Endodermal cell (in vitro differentiated cells): Measurements from ENCODE around the gene RUNX2. TPM values are rescaled to one million over a fixed set of nuclear protein-coding genes. Genes with fewer than 3 reads are reported as not detected.

Experiments used
- DNase-seq: peaks from one replicate; pipeline ENCODE4 v3.0.0-alpha.2; 2017
- H3K27ac ChIP-seq: 2 replicates; pipeline ENCODE4 v1.5.1; 2013; ENCODE audit warnings: mild to moderate bottlenecking, low read depth, low read length, moderate library complexity
- H3K27me3 ChIP-seq: 2 replicates; pipeline ENCODE4 v1.6.1; 2013; ENCODE audit warnings: mild to moderate bottlenecking, low read length, moderate library complexity; ENCODE audit not compliant: insufficient read depth, control insufficient read depth, poor library complexity, severe bottlenecking
- H3K36me3 ChIP-seq: 2 replicates; pipeline ENCODE4 v1.7.0; 2013; ENCODE audit warnings: mild to moderate bottlenecking, low read length, moderate library complexity; ENCODE audit not compliant: control insufficient read depth, insufficient read depth
- H3K4me1 ChIP-seq: one replicate; pipeline ENCODE4 v1.7.0; 2013; ENCODE audit warnings: low read length; ENCODE audit not compliant: control insufficient read depth, insufficient read depth
- H3K4me3 ChIP-seq: 2 replicates; pipeline ENCODE4 v1.5.1; 2013; ENCODE audit warnings: mild to moderate bottlenecking, low read length, moderate library complexity
- H3K9ac ChIP-seq: 2 replicates; pipeline ENCODE4 v1.6.1; 2013; ENCODE audit warnings: mild to moderate bottlenecking, low read length, moderate library complexity; ENCODE audit not compliant: poor library complexity, severe bottlenecking; ENCODE audit errors: extremely low read depth
- H3K9me3 ChIP-seq: 2 replicates; pipeline ENCODE4 v1.6.1; 2013; ENCODE audit warnings: mild to moderate bottlenecking, low read length, moderate library complexity; ENCODE audit not compliant: control insufficient read depth
- H3K27ac Mint-ChIP-seq: 2 replicates; pipeline ENCODE4 v1.8.0; 2020; ENCODE audit warnings: mixed read lengths
- H3K27me3 Mint-ChIP-seq: 2 replicates; pipeline ENCODE4 v1.8.0; 2021; ENCODE audit warnings: mild to moderate bottlenecking, mixed read lengths; ENCODE audit not compliant: insufficient read depth
- H3K36me3 Mint-ChIP-seq: 2 replicates; pipeline ENCODE4 v1.8.0; 2020; ENCODE audit warnings: low read depth, mixed read lengths
- H3K4me1 Mint-ChIP-seq: 2 replicates; pipeline ENCODE4 v1.8.0; 2020; ENCODE audit warnings: mixed read lengths
- H3K4me3 Mint-ChIP-seq: 2 replicates; pipeline ENCODE4 v1.8.0; 2020; ENCODE audit warnings: mild to moderate bottlenecking, moderate library complexity, mixed read lengths
- H3K9me3 Mint-ChIP-seq: 2 replicates; pipeline ENCODE4 v1.8.0; 2020; ENCODE audit warnings: mild to moderate bottlenecking, mixed read lengths
- WGBS, 2 experiments: methylation state at CpG; one replicate each; pipeline versions ENCODE4 v1.1.5 to v1.1.7; 2013; ENCODE audit warnings: missing lambda C conversion rate in 2 of 2, mixed read lengths in 1 of 2; ENCODE audit not compliant: insufficient coverage in 1 of 2, insufficient read length in 1 of 2; 5-methylcytosine and 5-hydroxymethylcytosine counted together
- total RNA-seq, 2 donors: library from RNA; stranded (reverse); fragmentation: NEBNext Ultra II Directional in 1 of 2; extraction: Animal tissue kit (Norgen Biotek cat#: 25700) in 1 of 2; gene quantifications; 2 replicates in 1 of 2; 3 replicates in 1 of 2; pipeline ENCODE4 v1.2.1, GENCODE V29; 2021
- TF ChIP-seq, protein P1 (sequence below): fragments of 200-600 bp; sonication (generic); conservative IDR thresholded peaks from 2 replicates; pipeline ENCODE4 v1.5.0; 2021; ENCODE audit warnings: antibody characterized with exemption, mild to moderate bottlenecking

The RUNX2 gene
- total RNA-seq, 2 donors from 2014 or later: 0.18 to 0.26 TPM

DNA sequence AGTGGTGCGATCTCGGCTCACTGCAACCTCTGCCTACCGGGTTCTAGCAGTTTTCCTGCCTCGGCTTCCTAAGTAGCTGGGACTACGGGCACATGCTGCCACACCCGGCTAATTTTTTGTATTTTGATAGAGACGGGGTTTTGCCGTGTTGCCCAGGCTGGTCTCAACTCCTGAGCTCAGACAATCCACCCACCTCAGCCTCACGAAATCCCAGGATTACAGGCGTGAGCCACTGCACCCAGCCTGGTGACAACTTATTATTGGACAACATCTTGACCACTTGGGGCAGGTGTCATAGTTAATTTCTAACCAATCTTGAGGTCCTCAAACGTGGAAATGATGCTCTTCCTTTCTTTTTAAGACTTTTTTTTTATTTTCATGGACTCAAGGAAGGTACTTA, 383.9 kb downstream of the RUNX2 start:
- Histone ChIP-seq H3K36me3 (no peaks in the 10 kb centered on the region), H3K9ac (no peak overlapping the region), H3K4me1 (no peaks in the 10 kb centered on the region), H3K4me3 (no peak overlapping the region), H3K27me3 (peaks cover 7% of the 10 kb centered on the region), H3K9me3 (no peaks in the 10 kb centered on the region), H3K27ac (no peak overlapping the region)
- TF ChIP-seq, protein P1, sequence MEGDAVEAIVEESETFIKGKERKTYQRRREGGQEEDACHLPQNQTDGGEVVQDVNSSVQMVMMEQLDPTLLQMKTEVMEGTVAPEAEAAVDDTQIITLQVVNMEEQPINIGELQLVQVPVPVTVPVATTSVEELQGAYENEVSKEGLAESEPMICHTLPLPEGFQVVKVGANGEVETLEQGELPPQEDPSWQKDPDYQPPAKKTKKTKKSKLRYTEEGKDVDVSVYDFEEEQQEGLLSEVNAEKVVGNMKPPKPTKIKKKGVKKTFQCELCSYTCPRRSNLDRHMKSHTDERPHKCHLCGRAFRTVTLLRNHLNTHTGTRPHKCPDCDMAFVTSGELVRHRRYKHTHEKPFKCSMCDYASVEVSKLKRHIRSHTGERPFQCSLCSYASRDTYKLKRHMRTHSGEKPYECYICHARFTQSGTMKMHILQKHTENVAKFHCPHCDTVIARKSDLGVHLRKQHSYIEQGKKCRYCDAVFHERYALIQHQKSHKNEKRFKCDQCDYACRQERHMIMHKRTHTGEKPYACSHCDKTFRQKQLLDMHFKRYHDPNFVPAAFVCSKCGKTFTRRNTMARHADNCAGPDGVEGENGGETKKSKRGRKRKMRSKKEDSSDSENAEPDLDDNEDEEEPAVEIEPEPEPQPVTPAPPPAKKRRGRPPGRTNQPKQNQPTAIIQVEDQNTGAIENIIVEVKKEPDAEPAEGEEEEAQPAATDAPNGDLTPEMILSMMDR: no peak
- H3K27ac Mint-ChIP-seq: no peak overlapping the region
- H3K36me3 Mint-ChIP-seq: no peaks in the 10 kb centered on the region
- no peaks in the 10 kb centered on the region for H3K9me3 Mint-ChIP-seq
- WGBS, 2 experiments: 80 to 91% methylated on average over 8 to 11 of the region's 11 CpGs
- H3K4me1 Mint-ChIP-seq: peaks cover 2% of the 10 kb centered on the region
- DNase-seq: no peak
- H3K4me3 Mint-ChIP-seq: no peak overlapping the region
- peaks cover 12% of the 10 kb centered on the region for H3K27me3 Mint-ChIP-seq

DNA sequence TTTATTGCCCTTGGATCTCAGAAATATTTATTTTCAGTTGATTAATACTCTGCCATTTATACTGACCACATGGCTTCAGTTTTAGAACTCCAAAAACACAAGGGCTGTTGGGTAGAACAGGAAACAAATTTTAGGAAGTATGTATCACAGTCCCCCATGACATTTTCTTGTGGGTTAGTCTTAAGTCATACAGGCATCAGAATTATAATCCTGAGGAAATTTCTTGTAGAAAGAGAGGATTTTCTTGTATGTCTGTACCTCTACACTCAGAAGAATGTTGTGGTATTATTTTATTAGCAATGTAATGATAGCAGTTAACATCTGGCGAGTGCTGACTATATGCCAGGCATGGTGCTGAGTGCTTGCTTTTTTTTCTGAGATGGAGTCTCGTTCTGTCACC, 384.7 kb downstream of the RUNX2 start:
- peaks cover 11% of the 10 kb centered on the region for H3K27me3 ChIP-seq
- no peak overlapping the region for H3K9ac ChIP-seq
- no peaks in the 10 kb centered on the region for H3K9me3 Mint-ChIP-seq
- H3K36me3 ChIP-seq: no peaks in the 10 kb centered on the region
- no peaks in the 10 kb centered on the region for H3K4me1 ChIP-seq
- H3K9me3 ChIP-seq: no peaks in the 10 kb centered on the region
- H3K4me1 Mint-ChIP-seq: peaks cover 2% of the 10 kb centered on the region
- peaks cover 12% of the 10 kb centered on the region for H3K27me3 Mint-ChIP-seq
- 89 to 100% methylated on average over 2 of the region's 2 CpGs for whole genome bisulfite sequencing, 2 experiments
- H3K36me3 Mint-ChIP-seq: no peaks in the 10 kb centered on the region
- no peak overlapping the region for H3K27ac ChIP-seq
- DNase-seq: no peak
- no peak overlapping the region for H3K4me3 Mint-ChIP-seq
- TF ChIP-seq, protein P1: no peak
- H3K4me3 ChIP-seq: no peak overlapping the region
- H3K27ac Mint-ChIP-seq: no peak overlapping the region

Other genes with a start within 250 kb of the RUNX2 start
- gene SUPT3H, start 49.6 kb downstream of the RUNX2 start, total RNA-seq: 10 to 100 TPM; 32.4 to 34.7 TPM